Stimulated activated CD4-positive, alpha-beta T cell treated with anti-CD3 and anti-CD28 coated beads, Interleukin-4, amount 100 ng/mL, for 24 hours (primary cell): ENCODE measurements around the gene MAGEA2.
"Not testable (repeated sequence)": the region's sequence is repeated elsewhere in the genome, so short reads cannot be mapped to it uniquely, and the experiment has no call there.

ENCODE experiments used
- DNase-seq: peaks from one replicate; pipeline ENCODE4 v3.0.0-alpha.2; 2020

The MAGEA2 gene

GRCh38 chrX:152753686-152754650 is at the start of gene MAGEA2:
Gene MAGEA2, minus strand, starts transcription at chrX:152753842. Its CDS starts 2,479 bp downstream, at chrX:152751363.
- not testable (repeated sequence) for DNase-seq

GRCh38 chrX:152798945-152799344 is 45.3 kb upstream of the MAGEA2 start:
- DNase-seq: no peak

- DNase-seq: not testable (repeated sequence)
These were observed 33.4 kb upstream of the MAGEA2 start for GRCh38 chrX:152787062-152787461.

GRCh38 chrX:152769549-152770289 is 16.1 kb upstream of the MAGEA2 start, which contains the start of gene MAGEA6:
Gene MAGEA6, minus strand, starts transcription at chrX:152769689. Its CDS starts 2,039 bp downstream, at chrX:152767650.
- not testable (repeated sequence) for DNase-seq

- not testable (repeated sequence) for DNase-seq
These were observed 12.9 kb upstream of the MAGEA2 start for GRCh38 chrX:152766562-152766961.

GRCh38 chrX:152761582-152761981 is 7.9 kb upstream of the MAGEA2 start:
- DNase-seq: not testable (repeated sequence)

GRCh38 chrX:152759544-152759943 is 5.9 kb upstream of the MAGEA2 start:
- not testable (repeated sequence) for DNase-seq

- DNase-seq: not testable (repeated sequence)
These were observed 5.3 kb upstream of the MAGEA2 start, which contains the start of gene CSAG3 for GRCh38 chrX:152758918-152759317. Gene CSAG3, plus strand, starts transcription at chrX:152759218.

- DNase-seq: not testable (repeated sequence)
These were observed 1.2 kb upstream of the MAGEA2 start for GRCh38 chrX:152754871-152755270.

- DNase-seq: no peak
These were observed 15.1 kb downstream of the MAGEA2 start for GRCh38 chrX:152738560-152738959.

GRCh38 chrX:152736528-152736927 is 17.1 kb downstream of the MAGEA2 start:
- not testable (repeated sequence) for DNase-seq

- DNase-seq: no peak
These were observed 17.7 kb downstream of the MAGEA2 start for GRCh38 chrX:152735860-152736511.

GRCh38 chrX:152735101-152735500 is 18.5 kb downstream of the MAGEA2 start:
- DNase-seq: no peak

- DNase-seq: not testable (repeated sequence)
These were observed 19.3 kb downstream of the MAGEA2 start for GRCh38 chrX:152734143-152734858.

GRCh38 chrX:152733261-152733975 is 20.2 kb downstream of the MAGEA2 start, which contains the start of the genes CSAG1 and MAGEA12:
Gene CSAG1, minus strand, starts transcription at chrX:152733721. Its CDS starts 1,261 bp downstream, at chrX:152732460.
Gene MAGEA12, plus strand, starts transcription at chrX:152733757. Its CDS starts 2,405 bp downstream, at chrX:152736162.
- no peak for DNase-seq

- no peak for DNase-seq
These were observed 28.2 kb downstream of the MAGEA2 start for GRCh38 chrX:152725409-152725808.

GRCh38 chrX:152713815-152714787 is 39.5 kb downstream of the MAGEA2 start, which contains the start of gene MAGEA2B:
Gene MAGEA2B, plus strand, starts transcription at chrX:152714628. Its CDS starts 2,479 bp downstream, at chrX:152717107.
- DNase-seq: not testable (repeated sequence)

GRCh38 chrX:152713195-152713594 is 40.4 kb downstream of the MAGEA2 start:
- DNase-seq: not testable (repeated sequence)

GRCh38 chrX:152709173-152709572 is 44.5 kb downstream of the MAGEA2 start, which contains the start of gene CSAG2:
Gene CSAG2, minus strand, starts transcription at chrX:152709273. Its CDS starts 161 bp downstream, at chrX:152709112.
- not testable (repeated sequence) for DNase-seq
